SK-N-SH treated with all-trans-retinoic acid at 6 μM for 48 hours (cell line): ENCODE data around the gene SNHG17.

ENCODE experiments used
- ARNTL ChIP-seq: fragments of 450-650 bp; formaldehyde crosslinking; IDR thresholded peaks from 2 replicates; pipeline ENCODE4 v1.5.0; 2020; ENCODE audit warnings: low read depth, mild to moderate bottlenecking, moderate library complexity, borderline replicate concordance
- CSDC2 ChIP-seq: fragments of 250-450 bp; sonication (Bioruptor Pico); IDR thresholded peaks from 2 replicates; pipeline ENCODE4 v1.5.0; 2020; ENCODE audit warnings: mild to moderate bottlenecking, moderate library complexity
- GLIS3 ChIP-seq: fragments of 250-450 bp; sonication (Bioruptor Pico); IDR thresholded peaks from 2 replicates; pipeline ENCODE4 v1.5.0; 2020; ENCODE audit warnings: mild to moderate bottlenecking, moderate library complexity
- ZFP3 ChIP-seq: fragments of 250-450 bp; sonication (Bioruptor Pico); IDR thresholded peaks from 2 replicates; pipeline ENCODE4 v1.5.0; 2020; ENCODE audit warnings: mild to moderate bottlenecking, moderate library complexity
- TF ChIP-seq, protein P1 (sequence below): fragments of 250-450 bp; sonication (Bioruptor Pico); IDR thresholded peaks from 2 replicates; pipeline ENCODE4 v1.8.0; 2020; ENCODE audit warnings: mild to moderate bottlenecking, moderate library complexity, borderline replicate concordance
- TF ChIP-seq, protein P2 (sequence below): fragments of 250-450 bp; sonication (Bioruptor Pico); IDR thresholded peaks from 2 replicates; pipeline ENCODE4 v1.5.1; 2020; ENCODE audit warnings: low read depth, mild to moderate bottlenecking, moderate library complexity

DNA sequence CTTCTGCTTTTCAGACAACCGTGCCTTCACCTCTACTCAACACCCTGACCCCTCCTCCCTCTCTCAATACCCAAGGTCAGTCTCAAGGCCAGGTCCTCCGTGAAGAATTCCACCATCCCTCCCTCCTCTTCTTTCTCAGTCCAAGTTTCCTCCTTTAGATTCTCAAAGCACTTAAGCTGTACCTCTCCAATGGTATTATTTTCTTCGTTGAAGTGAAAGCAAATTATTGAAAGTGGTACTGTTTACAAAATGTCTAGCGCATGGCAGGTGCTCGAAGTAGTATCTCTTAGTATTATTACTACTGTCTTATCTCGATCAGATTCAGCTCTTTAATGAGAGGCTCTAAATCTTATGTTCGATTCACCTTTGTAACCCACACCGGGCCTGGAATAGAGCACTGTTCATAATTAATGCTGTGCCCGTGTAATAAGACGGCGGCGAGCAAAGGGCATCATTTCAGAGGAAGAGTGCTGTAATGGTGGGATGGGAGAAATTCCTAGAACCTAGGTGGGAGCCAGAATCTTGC lies 36.9 kb upstream of the SNHG17 start:
- TF ChIP-seq CSDC2 (CRISPR knock-in tag) (no peak), ZFP3 (CRISPR knock-in tag) (no peak), GLIS3 (no peak), ARNTL (CRISPR knock-in tag) (no peak)
- TF ChIP-seq, protein P1, sequence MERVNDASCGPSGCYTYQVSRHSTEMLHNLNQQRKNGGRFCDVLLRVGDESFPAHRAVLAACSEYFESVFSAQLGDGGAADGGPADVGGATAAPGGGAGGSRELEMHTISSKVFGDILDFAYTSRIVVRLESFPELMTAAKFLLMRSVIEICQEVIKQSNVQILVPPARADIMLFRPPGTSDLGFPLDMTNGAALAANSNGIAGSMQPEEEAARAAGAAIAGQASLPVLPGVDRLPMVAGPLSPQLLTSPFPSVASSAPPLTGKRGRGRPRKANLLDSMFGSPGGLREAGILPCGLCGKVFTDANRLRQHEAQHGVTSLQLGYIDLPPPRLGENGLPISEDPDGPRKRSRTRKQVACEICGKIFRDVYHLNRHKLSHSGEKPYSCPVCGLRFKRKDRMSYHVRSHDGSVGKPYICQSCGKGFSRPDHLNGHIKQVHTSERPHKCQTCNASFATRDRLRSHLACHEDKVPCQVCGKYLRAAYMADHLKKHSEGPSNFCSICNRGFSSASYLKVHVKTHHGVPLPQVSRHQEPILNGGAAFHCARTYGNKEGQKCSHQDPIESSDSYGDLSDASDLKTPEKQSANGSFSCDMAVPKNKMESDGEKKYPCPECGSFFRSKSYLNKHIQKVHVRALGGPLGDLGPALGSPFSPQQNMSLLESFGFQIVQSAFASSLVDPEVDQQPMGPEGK (CRISPR knock-in tag) = no peak
- TF ChIP-seq, protein P2, sequence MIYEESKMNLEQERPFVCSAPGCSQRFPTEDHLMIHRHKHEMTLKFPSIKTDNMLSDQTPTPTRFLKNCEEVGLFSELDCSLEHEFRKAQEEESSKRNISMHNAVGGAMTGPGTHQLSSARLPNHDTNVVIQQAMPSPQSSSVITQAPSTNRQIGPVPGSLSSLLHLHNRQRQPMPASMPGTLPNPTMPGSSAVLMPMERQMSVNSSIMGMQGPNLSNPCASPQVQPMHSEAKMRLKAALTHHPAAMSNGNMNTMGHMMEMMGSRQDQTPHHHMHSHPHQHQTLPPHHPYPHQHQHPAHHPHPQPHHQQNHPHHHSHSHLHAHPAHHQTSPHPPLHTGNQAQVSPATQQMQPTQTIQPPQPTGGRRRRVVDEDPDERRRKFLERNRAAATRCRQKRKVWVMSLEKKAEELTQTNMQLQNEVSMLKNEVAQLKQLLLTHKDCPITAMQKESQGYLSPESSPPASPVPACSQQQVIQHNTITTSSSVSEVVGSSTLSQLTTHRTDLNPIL (CRISPR knock-in tag) = no peak
